ENCODE data around the gene LARP4. TPM values are rescaled to one million over a fixed set of nuclear protein-coding genes. Genes with fewer than 3 reads are reported as not detected.
"Not testable (repeated sequence)": the region's sequence is repeated elsewhere in the genome, so short reads cannot be mapped to it uniquely, and the experiment has no call there.

The LARP4 gene
- total RNA-seq, 6 experiments from 2014 or later, result 46.3 to 83.0 (median 61.9) TPM

GRCh38 chr12:50419112-50419909, 18.6 kb downstream of the LARP4 start:
- H3K27ac ChIP-seq, result no peak overlapping the region
- TF ChIP-seq POLR2A (IDR thresholded peaks at IDR 0.05) (no peak), CTCF (IDR thresholded peaks at IDR 0.05) (no peak)
- DNase-seq, result no peak
- intact Hi-C loops (cut with DNase I), result no loop called here
- peaks cover 0 to 6% (median 2%) of the 10 kb centered on the region in 4 donors for H3K36me3 ChIP-seq
- H3K9me3 ChIP-seq, result no peaks in the 10 kb centered on the region
- no peak for ATAC-seq
- H3K27me3 ChIP-seq, result no peaks in the 10 kb centered on the region
- 63% methylated on average over 3 of the region's 5 CpGs for WGBS (ENCODE audit: insufficient coverage, low coverage, low lambda C conversion rate, missing lambda C conversion rate)
- H3K4me3 ChIP-seq, result no peak overlapping the region
- H3K4me1 ChIP-seq, result peaks cover 0 to 12% (median 6%) of the 10 kb centered on the region in 4 donors

GRCh38 chr12:50422855-50423254, 22.2 kb downstream of the LARP4 start:
- intact Hi-C loops (cut with DNase I); H3K36me3 ChIP-seq; H3K27me3 ChIP-seq; ATAC-seq; H3K9me3 ChIP-seq; H3K27ac ChIP-seq; H3K4me3 ChIP-seq; DNase-seq: not testable (repeated sequence)
- H3K4me1 ChIP-seq, result peaks cover 0 to 12% (median 6%) of the 10 kb centered on the region in 4 donors
- WGBS (ENCODE audit: insufficient coverage, low coverage, low lambda C conversion rate, missing lambda C conversion rate), result 77% methylated on average over 10 of the region's 10 CpGs

GRCh38 chr12:50423342-50423741, 22.7 kb downstream of the LARP4 start:
- H3K27me3 ChIP-seq; H3K27ac ChIP-seq; H3K9me3 ChIP-seq; ATAC-seq; H3K4me3 ChIP-seq; intact Hi-C loops (cut with DNase I); DNase-seq: not testable (repeated sequence)
- Histone ChIP-seq H3K4me1 (peaks cover 0 to 12% (median 6%) of the 10 kb centered on the region in 4 donors), H3K36me3 (peaks cover 0 to 10% (median 5%) of the 10 kb centered on the region in 4 donors)
- 90% methylated on average over 10 of the region's 10 CpGs for WGBS (ENCODE audit: insufficient coverage, low coverage, low lambda C conversion rate, missing lambda C conversion rate)

GRCh38 chr12:50425589-50426258, 25.0 kb downstream of the LARP4 start:
- Histone ChIP-seq H3K9me3 (no peaks in the 10 kb centered on the region), H3K36me3 (peaks cover 0 to 34% (median 17%) of the 10 kb centered on the region in 4 donors), H3K4me3 (no peak overlapping the region), H3K27ac (no peak overlapping the region), H3K4me1 (peaks cover 0 to 12% (median 6%) of the 10 kb centered on the region in 4 donors), H3K27me3 (no peaks in the 10 kb centered on the region)
- TF ChIP-seq POLR2A (IDR thresholded peaks at IDR 0.05) (no peak), CTCF (IDR thresholded peaks at IDR 0.05) (no peak)
- 60% methylated on average over 6 of the region's 6 CpGs for WGBS (ENCODE audit: insufficient coverage, low coverage, low lambda C conversion rate, missing lambda C conversion rate)
- intact Hi-C loops (cut with DNase I), result no loop called here
- DNase-seq (no peak), ATAC-seq (peak; percentile 12 to 38 (median 22))

GRCh38 chr12:50431656-50432055, 31.0 kb downstream of the LARP4 start:
- H3K4me3 ChIP-seq; H3K27me3 ChIP-seq; H3K9me3 ChIP-seq; intact Hi-C loops (cut with DNase I): not testable (repeated sequence)
- Histone ChIP-seq H3K27ac (peak overlapping the region in 2 of 3 donors; percentile 24 to 60), H3K4me1 (peaks cover 0 to 12% (median 2%) of the 10 kb centered on the region in 4 donors), H3K36me3 (peaks cover 2 to 87% (median 37%) of the 10 kb centered on the region in 4 donors)
- WGBS (ENCODE audit: insufficient coverage, low coverage, low lambda C conversion rate, missing lambda C conversion rate), result 42% methylated on average over 8 of the region's 8 CpGs
- DNase-seq, result peak in 1 of 3 donors; percentile 57
- peak; percentile 83 to 91 (median 84) for ATAC-seq

GRCh38 chr12:50440288-50440687, 39.6 kb downstream of the LARP4 start:
- DNase-seq, result no peak
- H3K36me3 ChIP-seq, result peaks cover 14 to 97% (median 53%) of the 10 kb centered on the region in 4 donors
- H3K27ac ChIP-seq, result no peak overlapping the region
- no peak for ATAC-seq
- intact Hi-C loops (cut with DNase I), result no loop called here
- TF ChIP-seq CTCF (IDR thresholded peaks at IDR 0.05), result no peak
- no peak for TF ChIP-seq POLR2A (IDR thresholded peaks at IDR 0.05)
- H3K4me1 ChIP-seq, result no peaks in the 10 kb centered on the region
- no peaks in the 10 kb centered on the region for H3K9me3 ChIP-seq
- H3K4me3 ChIP-seq, result no peak overlapping the region
- H3K27me3 ChIP-seq, result no peaks in the 10 kb centered on the region

All from right lobe of liver (tissue), 6 donors.